ENCODE data around the gene XYLB. TPM values are rescaled to one million over a fixed set of nuclear protein-coding genes. Genes with fewer than 3 reads are reported as not detected.
"Not testable (repeated sequence)": the region's sequence is repeated elsewhere in the genome, so short reads cannot be mapped to it uniquely, and the experiment has no call there.

The XYLB gene
- total RNA-seq, 1 donor from 2014 or later, result 0.43 TPM

DNA sequence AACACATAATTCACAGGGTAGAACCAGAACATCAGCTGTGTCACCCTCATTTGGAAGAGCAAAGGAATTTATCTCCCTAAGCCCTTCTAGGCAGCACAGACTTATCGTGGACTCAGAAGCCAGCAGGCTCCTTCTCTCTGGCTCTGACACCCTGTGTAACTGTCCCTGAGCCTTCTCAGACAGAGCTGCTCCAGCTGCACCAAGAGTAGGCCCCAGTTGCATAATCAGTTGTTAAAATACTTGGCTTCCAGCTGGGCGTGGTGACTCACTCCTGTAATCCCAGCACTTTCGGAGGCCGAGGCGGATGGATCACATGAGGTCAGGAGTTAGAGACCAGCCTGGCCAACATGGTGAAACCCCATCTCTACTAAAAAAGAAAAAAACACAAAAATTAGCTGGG, 57.7 kb downstream of the XYLB start:
- Histone ChIP-seq H3K36me3 (peaks cover 10 to 44% of the 10 kb centered on the region in 2 donors), H3K4me1 (no peaks in the 10 kb centered on the region), H3K4me3 (no peak overlapping the region), H3K27ac (no peak overlapping the region), H3K9me3 (no peaks in the 10 kb centered on the region), H3K27me3 (no peaks in the 10 kb centered on the region)
- no peak for DNase-seq (ENCODE audit: low spot score in 2 of 2)
- intact Hi-C loops (cut with DNase I), result no loop called here
- TF ChIP-seq, protein P1, sequence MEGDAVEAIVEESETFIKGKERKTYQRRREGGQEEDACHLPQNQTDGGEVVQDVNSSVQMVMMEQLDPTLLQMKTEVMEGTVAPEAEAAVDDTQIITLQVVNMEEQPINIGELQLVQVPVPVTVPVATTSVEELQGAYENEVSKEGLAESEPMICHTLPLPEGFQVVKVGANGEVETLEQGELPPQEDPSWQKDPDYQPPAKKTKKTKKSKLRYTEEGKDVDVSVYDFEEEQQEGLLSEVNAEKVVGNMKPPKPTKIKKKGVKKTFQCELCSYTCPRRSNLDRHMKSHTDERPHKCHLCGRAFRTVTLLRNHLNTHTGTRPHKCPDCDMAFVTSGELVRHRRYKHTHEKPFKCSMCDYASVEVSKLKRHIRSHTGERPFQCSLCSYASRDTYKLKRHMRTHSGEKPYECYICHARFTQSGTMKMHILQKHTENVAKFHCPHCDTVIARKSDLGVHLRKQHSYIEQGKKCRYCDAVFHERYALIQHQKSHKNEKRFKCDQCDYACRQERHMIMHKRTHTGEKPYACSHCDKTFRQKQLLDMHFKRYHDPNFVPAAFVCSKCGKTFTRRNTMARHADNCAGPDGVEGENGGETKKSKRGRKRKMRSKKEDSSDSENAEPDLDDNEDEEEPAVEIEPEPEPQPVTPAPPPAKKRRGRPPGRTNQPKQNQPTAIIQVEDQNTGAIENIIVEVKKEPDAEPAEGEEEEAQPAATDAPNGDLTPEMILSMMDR (IDR thresholded peaks at IDR 0.05), result no peak

DNA sequence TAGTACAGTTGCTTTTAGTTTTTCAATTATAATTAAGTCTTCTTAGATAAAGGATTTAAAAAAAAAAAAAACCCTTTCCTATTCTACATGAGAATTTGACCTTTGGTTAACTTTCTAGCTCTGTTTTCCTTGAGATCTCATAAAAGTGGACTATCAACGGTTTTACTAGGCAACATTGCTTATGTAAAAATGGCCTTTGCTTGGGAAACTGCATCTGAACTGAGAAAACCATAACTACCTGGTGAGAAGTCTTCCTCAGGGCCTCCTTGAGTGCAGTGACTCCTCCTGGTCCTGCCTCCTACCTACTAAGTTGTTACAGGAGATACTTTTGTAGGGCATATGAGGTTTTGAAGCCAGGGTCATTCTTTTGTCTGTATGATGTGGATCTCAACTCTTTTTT, 65.0 kb downstream of the XYLB start:
- Histone ChIP-seq H3K4me3 (no peak overlapping the region), H3K27me3 (no peaks in the 10 kb centered on the region), H3K36me3 (no peaks in the 10 kb centered on the region), H3K27ac (no peak overlapping the region), H3K4me1 (no peaks in the 10 kb centered on the region), H3K9me3 (peaks cover 0 to 4% of the 10 kb centered on the region in 2 donors)
- DNase-seq (ENCODE audit: low spot score in 2 of 2), result no peak
- intact Hi-C loops (cut with DNase I), result no loop called here
- TF ChIP-seq, protein P1 (IDR thresholded peaks at IDR 0.05), result no peak

DNA sequence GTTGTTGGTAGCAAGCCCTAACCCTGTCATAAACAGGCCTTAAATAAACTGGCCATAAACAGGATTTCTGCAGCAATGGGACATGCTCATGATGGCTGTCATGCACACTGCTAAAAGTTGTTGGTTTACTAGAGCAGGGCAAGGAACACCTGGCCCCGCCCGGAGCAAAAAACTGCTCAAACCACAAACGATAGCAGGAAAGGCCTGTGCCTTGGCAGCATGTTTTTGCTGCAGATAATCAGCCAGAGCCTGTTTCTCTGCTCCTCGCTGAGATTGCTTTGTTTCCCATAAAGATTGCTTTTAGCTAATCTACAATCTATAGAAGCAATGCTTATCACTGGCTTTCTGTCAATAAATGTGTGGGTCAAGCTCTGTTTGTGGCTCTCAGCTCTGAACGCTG, 74.2 kb downstream of the XYLB start:
- H3K9me3 ChIP-seq; H3K36me3 ChIP-seq; H3K27ac ChIP-seq; H3K27me3 ChIP-seq; intact Hi-C loops (cut with DNase I); H3K4me3 ChIP-seq; DNase-seq (ENCODE audit: low spot score in 2 of 2); H3K4me1 ChIP-seq: not testable (repeated sequence)

DNA sequence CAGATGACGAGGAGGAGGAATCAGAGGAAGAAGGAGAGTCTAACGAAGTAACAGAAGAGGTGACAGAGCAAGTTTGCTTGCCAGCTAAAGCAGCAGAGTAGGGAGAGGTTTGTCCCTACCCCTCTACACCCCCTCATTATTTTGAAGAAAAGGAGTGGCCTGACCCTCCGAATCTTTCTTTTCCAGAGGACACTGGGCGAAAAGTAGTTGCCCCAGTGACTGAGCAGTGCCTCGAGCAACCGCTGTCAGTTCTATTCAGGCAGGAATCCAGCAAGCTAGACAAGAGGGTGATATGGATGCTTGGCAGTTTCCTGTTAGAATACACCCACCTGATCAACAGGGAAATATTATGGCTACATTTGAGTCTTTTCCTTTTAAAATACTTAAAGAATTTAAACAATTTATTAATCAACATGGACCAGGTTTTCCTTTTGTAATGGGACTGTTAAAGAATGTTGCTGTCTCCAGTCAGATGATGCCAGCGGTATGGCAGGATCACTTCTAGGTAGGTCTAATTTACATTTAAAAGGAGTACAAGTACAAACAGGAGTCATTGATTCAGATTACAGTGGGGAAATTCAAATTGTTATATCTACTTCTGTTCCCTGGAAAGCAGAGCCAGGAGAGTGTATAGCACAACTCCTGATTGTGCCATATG, 75.2 kb downstream of the XYLB start:
- DNase-seq (ENCODE audit: low spot score in 2 of 2), result no peak
- H3K4me1 ChIP-seq, result no peaks in the 10 kb centered on the region
- intact Hi-C loops (cut with DNase I), result no loop called here
- no peaks in the 10 kb centered on the region for H3K36me3 ChIP-seq
- TF ChIP-seq, protein P1 (IDR thresholded peaks at IDR 0.05), result no peak
- H3K4me3 ChIP-seq, result no peak overlapping the region
- H3K27me3 ChIP-seq, result no peaks in the 10 kb centered on the region
- H3K9me3 ChIP-seq, result no peaks in the 10 kb centered on the region
- H3K27ac ChIP-seq, result no peak overlapping the region

DNA sequence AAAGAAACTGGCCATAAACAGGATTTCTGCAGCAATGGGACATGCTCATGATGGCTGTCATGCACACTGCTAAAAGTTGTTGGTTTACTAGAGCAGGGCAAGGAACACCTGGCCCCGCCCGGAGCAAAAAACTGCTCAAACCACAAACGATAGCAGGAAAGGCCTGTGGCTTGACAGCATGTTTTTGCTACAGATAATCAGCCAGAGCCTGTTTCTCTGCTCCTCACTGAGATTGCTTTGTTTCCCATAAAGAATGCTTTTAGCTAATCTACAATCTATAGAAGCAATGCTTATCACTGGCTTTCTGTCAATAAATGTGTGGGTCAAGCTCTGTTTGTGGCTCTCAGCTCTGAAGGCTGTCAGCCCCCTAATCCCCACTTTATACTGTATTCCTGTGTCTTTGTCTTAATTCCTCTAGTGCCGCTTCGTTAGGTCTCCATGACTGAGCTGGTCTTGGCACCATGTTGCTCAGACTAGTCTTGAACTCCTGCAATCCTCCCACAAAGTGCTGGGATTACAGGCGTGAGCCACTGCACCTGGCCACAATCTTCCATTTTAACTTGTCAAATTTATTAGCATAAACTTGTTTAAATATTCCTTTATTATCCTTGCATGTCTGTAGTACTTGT, 80.3 kb downstream of the XYLB start:
- DNase-seq (ENCODE audit: low spot score in 2 of 2); H3K36me3 ChIP-seq; H3K27me3 ChIP-seq; H3K9me3 ChIP-seq; H3K4me3 ChIP-seq; intact Hi-C loops (cut with DNase I); H3K4me1 ChIP-seq; H3K27ac ChIP-seq: not testable (repeated sequence)

DNA sequence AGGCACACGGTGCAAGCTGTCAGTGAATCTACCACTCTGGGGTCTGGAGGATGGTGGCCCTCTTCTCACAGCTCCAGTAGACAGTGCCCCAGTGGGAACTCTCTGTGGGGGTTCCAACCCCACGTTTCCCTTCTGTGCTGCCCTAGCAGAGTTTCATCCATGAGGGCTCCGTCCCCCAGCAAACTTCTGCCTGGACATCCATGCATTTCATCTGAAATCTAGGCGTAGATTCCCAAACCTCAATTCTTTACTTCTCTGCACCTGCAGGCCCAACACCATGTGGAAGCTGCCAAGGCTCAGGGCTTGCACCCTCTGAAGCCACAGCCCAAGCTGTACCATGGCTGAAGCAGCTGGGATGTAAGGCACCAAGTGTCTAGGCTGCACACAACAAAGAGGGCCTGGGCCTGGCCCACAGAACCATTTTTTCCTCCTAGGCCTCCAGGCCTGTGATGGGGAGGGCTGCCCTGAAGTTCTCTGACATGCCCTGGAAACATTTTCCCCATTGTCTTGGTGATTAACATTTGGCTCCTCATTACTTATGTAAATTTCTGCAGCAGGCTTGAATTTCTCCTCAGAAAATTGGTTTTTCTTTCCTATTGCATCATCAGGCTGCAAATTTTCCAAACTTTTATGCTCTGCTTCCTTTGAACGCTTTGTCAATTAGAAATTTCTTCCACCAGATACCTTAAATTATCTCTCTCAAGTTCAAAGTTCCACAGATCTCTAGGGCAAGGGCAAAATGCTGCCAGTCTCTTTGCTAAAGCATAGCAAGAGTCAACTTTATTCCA, 86.5 kb downstream of the XYLB start:
- H3K4me3 ChIP-seq; H3K27me3 ChIP-seq; intact Hi-C loops (cut with DNase I); H3K4me1 ChIP-seq; H3K27ac ChIP-seq; H3K36me3 ChIP-seq; DNase-seq (ENCODE audit: low spot score in 2 of 2): not testable (repeated sequence)
- H3K9me3 ChIP-seq, result peaks cover 5 to 30% of the 10 kb centered on the region in 2 donors

DNA sequence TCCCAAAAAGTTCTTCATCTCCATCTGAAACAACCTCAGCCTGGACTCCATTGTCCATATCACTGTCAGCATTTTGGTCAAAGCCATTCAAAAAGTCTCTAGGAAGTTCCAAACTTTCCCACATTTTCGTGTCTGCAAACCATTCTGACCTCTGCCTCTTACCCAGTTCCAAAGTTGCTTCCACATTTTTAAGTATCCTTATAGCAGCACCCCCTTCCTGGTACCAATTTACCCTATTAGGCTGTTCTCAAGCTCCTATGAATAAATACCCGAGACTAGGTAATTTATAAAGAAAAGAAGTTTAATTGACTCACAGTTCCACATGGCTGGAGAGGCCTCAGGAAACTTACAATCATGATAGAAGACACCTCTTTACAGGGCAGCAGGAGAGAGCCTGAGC, 87.1 kb downstream of the XYLB start:
- DNase-seq (ENCODE audit: low spot score in 2 of 2); H3K27me3 ChIP-seq; H3K36me3 ChIP-seq; intact Hi-C loops (cut with DNase I); H3K4me3 ChIP-seq; H3K27ac ChIP-seq; H3K4me1 ChIP-seq: not testable (repeated sequence)
- peaks cover 5 to 34% of the 10 kb centered on the region in 2 donors for H3K9me3 ChIP-seq

DNA sequence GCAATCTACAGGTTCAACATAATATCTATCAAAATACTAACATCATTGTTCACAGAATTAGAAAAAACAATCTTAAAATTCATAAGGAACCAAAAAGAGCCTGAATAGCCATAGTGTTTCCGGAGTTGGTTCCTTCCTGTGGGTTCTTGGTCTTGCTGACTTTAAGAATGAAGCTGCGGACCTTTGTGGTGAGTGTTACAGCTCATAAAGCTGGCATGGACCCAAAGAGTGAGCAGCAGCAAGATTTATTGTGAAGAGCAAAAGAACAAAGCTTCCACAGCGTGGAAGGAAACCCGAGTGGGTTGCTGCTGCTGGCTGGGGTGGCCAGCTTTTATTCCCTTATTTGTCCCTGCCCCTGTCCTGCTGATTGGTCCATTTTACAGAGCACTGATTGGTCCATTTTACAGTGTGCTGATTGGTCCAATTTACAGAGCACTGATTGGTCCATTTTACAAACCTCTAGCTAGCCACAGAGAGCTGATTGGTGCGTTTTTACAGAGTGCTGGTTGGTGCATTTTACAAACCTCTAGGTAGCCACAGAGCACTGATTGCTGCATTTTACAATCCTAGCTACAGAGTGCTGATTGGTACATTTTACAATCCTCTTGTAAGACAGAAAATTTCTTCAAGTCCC, 92.0 kb downstream of the XYLB start:
- DNase-seq (ENCODE audit: low spot score in 2 of 2); H3K4me3 ChIP-seq; intact Hi-C loops (cut with DNase I); H3K27me3 ChIP-seq; H3K36me3 ChIP-seq; H3K4me1 ChIP-seq; H3K27ac ChIP-seq: not testable (repeated sequence)
- H3K9me3 ChIP-seq, result peaks cover 5 to 25% of the 10 kb centered on the region in 2 donors

DNA sequence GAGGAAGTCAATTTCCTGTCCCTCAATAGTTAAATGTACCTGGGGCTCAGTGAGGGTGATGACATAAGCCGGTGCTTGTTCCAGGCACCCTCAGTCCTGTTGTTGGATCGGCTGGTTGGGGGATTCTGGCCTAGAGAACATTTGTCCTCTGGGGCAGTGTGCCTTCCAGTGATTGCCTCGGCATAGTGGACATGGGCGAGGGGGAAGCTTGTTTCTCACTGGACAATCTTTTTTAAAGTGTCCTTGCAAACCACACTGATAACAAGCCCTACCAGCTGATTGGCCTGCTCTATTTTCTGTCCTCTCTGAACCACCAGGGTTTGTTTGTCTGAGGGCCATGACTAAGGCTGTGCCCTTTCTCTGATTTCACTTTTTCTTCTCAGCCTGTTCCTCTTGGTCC, 96.6 kb downstream of the XYLB start:
- H3K9me3 ChIP-seq, result not testable (repeated sequence)

More for the DNA sequence above, 96.6 kb downstream of the XYLB start:
- DNase-seq (ENCODE audit: low spot score in 2 of 2); H3K27ac ChIP-seq; H3K4me3 ChIP-seq; H3K27me3 ChIP-seq; H3K36me3 ChIP-seq; H3K4me1 ChIP-seq; intact Hi-C loops (cut with DNase I): not testable (repeated sequence)

All from ascending aorta (tissue), 2 donors.